GM19395 (cell line): Measurements from ENCODE around the gene RSBN1L.
A peak's percentile ranks its signal among the peaks of the same experiment; 100 is the strongest.

Source experiments
- ATAC-seq: cut with Tn5 transposase; IDR thresholded peaks from one replicate; pipeline ENCODE4 v1.9.1; 2021; ENCODE audit warnings: mild to moderate bottlenecking, moderate library complexity; ENCODE audit not compliant: unreplicated experiment

RSBN1L gene

DNA sequence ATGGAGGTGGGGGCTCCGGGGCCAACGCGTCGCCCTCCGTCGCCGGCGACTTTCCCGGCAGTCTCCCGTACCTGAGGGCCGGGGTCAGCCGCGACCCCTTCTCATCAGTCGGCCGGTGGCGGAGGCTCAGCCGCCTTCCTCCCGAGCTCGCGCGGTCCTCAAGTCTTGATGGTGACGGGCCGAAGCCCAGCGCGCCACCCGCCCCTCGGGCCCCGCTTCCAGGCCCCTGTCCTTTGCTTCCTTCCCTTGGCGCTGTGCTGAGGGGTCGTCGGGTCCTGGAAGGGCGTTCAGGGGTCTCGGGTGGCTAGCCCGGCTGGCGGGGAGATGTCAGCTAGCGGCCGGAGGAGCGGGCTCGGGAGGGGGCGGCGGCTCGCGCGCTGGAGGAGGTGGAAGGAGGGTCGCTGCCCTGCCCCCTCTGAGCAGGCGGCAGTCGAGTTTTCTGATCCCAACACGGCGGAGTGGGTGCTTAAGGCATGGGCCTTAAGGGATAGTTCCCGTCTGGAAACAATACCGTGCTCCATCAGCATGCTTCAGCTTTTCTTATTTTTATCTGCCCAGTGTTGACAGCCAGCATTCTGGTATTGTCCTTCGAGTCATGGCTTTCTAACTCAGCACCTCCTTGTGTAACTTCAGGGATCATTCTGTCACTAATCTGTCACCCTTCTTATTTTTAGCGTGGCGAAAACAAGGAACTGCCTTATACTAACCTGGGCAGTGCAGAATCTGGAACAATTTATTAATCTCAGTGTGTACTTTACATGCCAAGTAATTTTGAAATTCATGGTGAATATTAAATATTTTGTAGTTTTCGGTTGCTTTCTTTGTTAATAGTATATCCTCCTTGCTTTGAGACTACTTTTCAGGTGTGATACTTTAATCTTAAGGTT is 103.1 kb downstream of the RSBN1L start:
- ATAC-seq, result peak; percentile 4

DNA sequence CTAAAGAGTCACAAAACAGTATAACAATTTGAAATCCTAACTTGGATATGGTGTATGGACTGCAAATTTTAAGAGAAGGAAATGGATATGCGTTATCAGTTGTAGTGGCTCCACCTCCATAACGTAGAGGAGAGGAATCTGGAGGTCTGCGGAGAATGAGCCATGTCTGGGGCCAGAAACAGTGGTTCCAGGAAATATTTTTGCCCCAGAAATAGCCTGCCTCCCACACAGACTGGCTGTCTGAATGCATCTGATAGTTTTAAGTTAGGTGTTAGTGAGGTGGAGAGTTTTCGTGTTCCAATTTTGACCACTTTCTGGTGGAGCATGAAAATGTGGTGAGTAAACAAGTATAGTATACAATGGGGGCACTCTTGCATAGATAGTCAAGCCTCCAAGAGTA is 103.9 kb downstream of the RSBN1L start:
- ATAC-seq, result peak; percentile 13

DNA sequence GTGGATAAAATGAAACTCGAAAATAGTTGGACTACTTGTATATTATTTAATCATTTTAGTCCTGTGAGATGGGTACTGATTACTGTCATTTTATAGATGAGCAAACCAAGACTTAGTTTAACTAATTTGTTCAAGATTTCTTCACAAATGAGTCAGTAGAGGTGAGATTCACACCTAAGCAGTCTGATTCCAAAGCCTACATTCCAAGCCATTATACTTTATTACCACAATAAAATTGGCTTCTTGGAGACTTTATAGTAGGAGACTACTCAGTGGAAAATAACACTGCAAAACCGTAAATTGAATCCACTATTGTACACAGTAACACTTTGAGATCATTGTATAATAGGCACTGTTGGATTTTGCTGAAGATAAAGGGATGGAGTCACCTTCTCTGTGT is 104.5 kb downstream of the RSBN1L start:
- ATAC-seq, result no peak

DNA sequence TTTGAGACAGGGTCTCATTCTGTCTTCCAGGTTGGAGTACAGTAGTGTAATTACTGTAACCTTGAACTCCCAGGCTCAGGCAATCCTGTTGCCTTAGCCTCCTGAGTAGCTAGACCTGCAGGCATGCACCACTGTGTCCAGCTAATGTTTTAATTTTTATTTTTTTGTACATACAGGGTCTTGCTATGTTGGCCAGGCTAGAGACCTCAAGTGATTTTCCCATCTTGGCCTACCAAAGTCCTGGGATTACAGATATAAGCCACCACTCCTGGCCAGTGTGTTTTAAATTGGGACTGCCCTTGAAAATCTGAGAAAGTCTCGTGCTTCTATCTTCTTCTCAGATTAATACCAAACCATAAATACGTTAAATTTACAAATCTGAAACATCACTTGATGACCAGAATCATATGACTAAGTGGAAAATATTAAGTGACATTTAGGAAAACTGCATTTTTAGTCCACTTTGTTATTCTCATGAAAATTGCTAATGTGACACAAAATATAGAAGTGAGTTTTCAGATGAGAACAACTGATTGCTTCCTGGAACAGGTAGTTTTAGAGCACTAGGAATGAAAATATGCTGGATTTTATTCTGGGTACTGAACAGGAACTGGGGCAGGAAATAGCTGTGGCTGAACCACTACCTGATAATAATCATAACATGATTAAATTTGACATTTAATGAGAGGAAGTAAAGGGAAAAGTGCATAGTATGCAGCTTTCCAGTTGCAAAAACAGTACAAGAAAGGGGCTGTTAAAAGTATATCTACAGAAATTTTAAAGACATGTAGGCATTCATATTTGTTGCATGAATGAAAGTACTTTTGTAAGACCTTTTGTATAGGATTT is 106.5 kb downstream of the RSBN1L start:
- ATAC-seq, result no peak

DNA sequence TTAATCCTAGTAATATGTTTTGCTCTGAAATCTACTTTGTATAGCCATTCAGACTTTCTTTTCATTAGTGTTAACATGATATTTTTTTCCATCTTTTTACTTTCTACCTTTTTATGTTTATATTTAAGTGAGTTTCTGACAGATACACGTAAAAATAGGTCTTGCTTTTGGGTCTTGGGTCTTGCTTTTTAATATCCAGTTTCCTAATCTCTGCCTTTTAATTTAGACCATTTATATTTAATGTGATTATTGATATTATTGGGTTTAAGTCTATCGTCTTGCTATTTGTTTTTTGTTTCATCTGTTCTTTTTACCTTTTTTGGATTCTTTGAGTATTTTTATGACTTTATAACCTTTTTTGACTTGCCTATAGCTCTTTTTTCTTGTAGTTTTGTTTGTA is 110.2 kb downstream of the RSBN1L start:
- no peak for ATAC-seq

DNA sequence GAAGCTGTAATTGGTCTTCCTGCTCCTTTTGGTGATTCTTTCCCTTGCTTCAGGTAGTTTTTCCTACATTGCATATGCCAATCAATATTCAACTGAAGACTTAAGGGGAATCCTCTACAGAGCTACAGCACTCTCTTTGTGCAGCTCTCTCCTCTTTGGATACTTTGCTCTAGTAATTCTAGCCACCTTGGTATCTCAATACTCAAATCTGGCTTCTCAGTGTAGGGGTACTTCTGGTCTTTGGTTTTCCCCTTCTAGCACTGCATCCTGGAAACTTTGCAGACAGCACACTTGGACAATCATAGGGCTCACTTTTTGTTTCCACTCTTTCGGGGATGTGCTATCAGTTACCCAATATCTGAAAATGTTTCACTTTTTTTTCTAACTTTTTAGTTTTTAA is 112.3 kb downstream of the RSBN1L start:
- no peak for ATAC-seq

DNA sequence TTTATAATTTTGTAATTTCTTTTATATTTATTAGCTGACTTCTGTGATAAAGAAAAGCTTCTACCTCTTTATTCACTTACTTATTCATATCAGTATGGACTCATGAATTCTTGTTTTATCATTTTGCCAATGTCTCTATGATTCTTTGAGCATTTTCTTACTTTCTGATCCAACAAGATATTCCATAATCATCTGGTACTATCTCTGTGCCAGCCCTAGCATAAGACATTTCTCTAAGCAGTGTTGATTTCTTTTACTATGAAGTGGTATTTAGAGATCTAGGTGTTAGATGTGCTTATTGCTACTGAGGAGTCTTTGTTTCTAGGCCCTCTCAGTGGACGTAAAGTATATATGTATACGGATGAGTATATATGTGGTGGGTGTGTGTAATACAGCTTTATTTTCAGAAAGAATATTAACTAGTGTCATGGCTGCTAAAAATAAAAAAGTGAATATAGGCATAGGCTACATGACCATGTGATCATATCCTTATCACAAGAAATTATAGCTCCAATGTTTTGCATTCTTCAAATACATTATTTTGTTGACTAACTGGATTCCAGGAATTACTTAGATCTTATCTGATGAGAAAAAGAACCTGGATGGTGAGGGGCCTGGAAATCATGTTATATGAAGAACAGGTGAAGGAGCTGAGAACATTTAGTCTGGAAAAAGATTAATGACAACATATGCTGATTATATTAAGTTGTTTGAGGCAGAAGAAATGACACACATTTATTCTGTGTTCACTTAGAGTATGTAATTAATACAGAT is 115.4 kb downstream of the RSBN1L start:
- ATAC-seq, result no peak

DNA sequence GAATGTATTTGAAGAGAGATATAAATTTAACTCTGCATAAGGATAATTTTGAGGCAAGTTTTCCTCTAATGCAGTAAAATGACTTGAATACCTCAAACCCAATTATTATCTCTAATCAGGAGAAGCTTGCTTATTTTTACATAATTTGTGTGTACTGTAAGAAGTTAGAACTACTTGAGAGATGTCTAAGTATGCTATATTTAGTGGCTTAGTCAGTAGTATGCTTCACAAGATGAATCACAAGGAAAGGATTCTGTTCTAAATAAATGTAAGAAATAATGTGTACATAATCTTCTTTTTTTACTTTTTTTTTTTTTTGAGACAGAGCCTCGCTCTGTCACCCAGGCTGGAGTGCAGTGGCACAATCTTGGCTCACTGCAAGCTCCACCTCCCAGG is 116.0 kb downstream of the RSBN1L start:
- ATAC-seq, result no peak

DNA sequence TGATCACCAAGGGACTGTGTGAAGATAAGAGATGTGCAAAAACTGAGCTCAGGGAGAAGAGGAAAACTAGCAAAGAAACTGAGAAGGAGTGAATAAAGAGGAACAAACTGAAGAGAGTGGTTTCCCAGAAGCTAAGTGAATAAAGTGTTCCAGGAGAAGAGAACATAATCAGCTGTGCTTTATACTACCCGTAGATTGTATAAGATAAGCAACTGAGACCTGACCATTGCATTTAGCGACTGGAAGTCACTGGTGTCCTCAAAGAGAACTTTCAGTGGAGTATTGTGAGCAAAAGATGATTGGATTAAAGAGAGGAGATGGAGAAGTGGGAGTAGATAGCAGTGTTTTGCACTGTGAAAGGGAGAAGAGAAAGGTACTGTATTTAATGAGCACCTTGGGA is 116.9 kb downstream of the RSBN1L start:
- ATAC-seq, result no peak

DNA sequence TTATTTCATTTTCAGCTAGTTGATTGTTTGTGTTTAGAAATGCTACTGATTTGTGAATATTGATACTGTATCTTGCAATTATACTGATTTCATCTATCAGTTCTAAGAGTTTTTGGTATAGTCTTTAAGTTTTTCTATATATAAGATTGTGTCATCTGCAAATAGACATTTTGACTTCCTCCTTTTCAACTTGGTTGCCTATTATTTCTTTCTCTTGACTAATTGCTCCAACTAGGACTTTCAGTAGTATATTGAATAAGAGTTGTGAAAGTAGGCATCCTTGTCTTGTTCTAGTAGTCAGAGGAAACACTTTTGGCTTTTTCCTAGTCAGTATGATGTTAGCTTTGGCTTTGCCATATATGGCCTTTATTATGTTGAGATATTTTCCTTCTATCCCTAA is 122.8 kb downstream of the RSBN1L start:
- no peak for ATAC-seq

DNA sequence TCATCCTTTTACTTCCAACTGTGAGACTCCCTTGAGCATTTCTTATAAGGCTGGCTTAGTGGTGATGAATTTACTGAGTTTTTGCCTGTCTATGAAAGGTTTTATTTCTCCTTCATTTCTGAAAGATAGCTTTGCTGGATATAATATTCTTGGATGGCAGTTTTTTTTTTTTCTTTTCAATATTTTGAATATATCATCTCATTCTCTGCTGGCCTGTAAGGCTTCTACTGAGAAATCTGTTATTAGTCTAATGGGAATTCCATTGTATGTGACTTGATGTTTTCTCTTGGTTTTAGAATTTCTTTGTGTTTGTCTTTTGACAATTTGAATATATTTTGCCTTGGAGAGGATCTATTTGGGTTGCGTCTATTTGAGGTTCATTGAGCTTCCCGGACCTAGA is 124.7 kb downstream of the RSBN1L start:
- ATAC-seq, result no peak

DNA sequence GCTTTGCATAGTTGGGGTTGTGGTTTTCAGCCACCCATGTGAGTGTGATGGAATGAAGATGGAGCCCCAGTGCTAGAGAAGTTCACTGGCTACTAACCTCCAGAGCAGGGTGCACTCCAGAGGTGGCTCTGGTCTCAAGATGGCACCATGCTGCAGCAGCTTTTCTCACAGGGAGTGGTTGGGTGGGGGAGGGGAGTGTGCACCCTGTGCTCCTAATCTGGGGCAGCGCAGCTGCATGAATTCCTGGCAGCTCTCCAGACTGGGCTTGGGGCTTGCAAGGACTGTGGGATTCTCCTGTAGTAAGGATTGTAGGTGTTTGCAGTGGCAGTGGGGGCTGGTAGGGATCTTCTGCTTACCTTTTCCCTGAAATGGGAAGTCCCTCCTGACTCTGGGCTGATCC is 126.0 kb downstream of the RSBN1L start:
- ATAC-seq, result no peak

DNA sequence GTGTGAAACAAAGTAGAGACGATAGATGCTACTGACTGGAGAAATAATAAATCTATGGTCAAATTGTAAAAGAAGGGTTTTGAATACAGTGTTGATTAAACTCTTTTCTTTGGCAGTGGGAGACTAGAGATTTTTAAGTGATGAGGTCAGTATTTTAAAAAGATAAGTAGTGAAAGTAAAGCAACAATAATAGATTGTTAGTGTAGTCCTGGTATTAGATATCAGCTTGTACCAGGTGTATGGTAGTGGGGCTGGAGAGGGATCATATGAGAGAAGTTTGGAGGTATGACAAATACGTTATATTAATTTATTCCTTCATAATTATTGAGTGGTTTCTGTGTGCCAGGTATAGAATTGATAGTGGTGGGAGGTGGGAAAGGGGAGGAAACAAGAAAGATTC is 127.5 kb downstream of the RSBN1L start:
- peak; percentile 39 for ATAC-seq

DNA sequence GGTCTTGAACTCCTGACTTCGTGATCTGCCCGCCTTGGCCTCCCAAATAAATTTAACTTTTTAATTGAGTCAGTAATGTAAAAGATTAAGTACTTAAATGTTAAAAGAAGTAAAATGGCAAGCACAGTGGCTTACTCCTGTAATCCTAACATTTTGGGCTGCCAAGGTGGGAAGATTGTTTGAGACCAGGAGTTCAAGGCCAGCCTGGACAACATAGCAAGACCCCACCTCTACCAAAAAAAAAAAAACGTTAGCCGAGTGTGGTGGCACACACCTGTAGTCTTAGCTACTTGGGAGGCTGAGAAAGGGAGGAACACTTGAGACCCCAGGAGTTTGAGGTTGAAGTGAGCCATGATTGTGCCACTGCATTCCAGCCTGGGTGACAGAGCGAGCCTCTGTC is 128.4 kb downstream of the RSBN1L start:
- no peak for ATAC-seq

DNA sequence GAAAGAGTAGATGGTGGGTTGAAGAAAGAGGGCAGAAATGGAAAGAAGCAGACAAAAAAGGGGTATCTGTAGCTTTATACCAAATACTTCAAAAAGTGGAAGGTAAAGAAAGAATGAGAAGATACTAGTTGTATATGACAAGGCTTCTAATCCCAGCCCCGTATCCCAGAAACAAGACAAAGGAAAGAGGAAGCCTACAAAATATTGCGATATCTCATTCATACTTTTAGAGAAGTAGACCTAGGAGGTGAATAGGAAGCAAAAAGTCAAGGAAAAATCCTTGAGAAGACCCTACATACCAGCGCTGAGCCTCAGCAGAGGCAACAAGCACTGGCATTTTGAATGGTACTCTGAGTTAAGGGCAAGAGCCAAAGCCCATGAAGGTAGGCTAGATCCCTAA is 128.9 kb downstream of the RSBN1L start:
- no peak for ATAC-seq

DNA sequence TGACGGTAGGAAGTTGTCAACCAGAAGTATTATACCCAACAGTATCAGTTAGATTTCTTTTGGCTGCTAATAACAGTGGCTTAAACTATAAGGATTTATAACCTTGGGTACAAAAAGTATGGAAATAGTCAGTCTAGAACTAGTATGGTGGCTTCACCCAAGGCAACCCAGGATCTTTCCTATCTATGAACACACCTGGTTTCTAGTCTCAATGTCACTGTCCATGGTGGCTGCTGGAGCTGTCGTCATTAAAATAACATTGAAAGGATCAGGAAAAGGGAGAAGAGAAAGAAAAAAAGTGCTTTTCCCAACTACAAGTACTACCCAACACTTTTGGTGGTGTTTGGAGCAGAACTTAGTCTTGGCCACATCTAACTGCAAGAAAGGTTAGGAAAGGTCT is 130.0 kb downstream of the RSBN1L start:
- no peak for ATAC-seq

DNA sequence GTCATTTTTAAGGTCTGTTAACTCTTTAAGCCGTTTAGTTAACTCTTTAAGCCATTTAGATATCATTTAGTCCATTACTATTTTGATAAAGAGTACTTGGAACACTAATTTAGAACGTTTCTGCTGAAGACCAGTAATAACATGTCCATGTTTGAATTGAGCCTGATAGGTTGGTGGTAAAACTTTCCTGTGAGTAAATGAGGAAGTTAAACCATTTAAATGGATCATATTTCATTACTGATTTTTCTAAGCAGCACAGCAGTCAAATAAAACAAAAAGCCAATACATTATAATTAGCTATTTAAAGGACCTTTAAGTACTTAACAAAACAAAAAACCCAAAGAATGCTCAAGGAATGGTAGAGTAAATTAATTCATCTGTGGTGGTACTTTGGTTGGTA is 131.7 kb downstream of the RSBN1L start:
- no peak for ATAC-seq

DNA sequence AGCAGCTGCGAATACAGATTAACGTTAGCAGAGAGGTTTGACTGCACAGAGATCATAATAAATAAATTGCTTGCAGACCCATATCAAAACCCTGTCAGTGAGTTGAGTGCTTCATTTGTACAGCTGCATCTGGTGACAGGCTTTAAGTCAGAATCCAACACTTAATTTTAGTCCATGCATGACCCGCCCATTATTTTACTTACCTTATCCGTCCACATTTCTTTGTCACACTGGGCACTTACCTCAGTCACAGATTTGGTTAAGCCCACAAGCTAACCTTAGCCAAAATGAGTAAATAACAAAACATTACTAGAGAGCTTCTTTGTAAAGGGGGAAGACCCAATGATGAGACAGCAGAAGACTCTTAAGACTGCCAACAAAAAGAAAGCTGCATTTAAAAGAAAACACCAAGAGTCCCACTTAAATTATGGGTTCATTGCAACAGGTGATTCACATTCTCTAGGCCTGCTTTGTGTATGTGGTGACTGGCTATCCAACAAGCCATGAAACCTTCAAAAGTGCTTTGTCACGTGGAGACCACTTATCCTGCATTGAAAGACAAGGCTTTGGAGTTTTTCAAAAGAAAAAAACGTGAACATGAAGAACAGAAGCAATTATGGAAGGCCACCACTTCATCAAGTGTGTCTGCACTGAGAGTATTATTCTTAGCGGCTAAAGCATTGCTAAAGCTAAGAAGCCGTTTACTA is 134.5 kb downstream of the RSBN1L start:
- ATAC-seq, result no peak

DNA sequence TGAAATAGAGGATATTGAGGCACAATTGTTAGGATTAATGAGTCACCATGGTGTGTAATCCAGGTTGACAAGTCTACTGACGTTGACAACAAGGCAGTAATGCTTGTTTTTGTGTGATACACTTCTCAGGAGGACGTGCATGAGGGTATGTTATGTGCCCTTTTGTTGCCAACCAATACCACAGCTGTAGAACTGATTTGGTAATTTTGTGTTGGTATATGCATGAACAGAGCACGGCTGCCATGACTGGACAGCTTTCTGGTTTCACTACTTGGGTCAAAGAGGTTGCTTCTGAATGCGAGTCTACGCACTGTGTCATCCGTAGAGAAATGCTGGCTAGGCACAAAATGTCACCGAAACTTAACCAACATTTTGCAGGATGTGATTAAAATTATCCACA is 135.2 kb downstream of the RSBN1L start:
- no peak for ATAC-seq

DNA sequence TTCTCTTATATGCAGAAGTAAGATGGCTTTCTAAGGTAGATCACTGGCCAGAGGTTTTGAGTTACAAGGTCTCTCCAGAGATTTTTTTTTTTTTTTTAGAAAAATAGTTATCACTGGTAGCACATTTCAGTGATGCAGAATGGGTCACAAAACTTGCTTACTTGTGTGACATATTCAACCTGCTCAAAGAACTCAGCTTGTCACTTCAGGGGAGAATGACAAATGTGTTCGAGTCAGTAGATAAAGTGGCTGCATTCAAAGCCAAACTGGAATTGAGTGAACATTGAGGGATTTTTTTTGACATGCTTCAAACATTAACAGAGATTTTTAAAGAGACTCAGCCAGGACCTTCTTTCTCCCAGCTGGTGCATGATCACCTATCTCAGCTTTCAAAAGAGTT is 135.7 kb downstream of the RSBN1L start:
- ATAC-seq, result no peak
